T-helper 2 cell treated with Interferon-gamma antibody and Interleukin-4, amounts not matched to agents 100 ng/mL and 5 ng/mL, for 36 hours (primary cell): ENCODE results near the gene NUMB. TPM values are rescaled to one million over a fixed set of nuclear protein-coding genes. Genes with fewer than 3 reads are reported as not detected.

Source experiments
- intact Hi-C: fragments of 100-400 bp; cut with micrococcal nuclease; formaldehyde crosslinking; loops from one replicate; pipeline ENCODE4 v1.15.1; 2023
- total RNA-seq: library from RNA; stranded (reverse); gene quantifications from 2 replicates; pipeline ENCODE4 v1.2.3, GENCODE V29; 2022

The NUMB gene
- total RNA-seq, 1 donor from 2014 or later: 45.0 TPM

GRCh38 chr14:73234586-73235394, 223.6 kb downstream of the NUMB start:
- intact Hi-C loops: no loop called here

- intact Hi-C loops: no loop called here
Observed at GRCh38 chr14:73234029-73234428, 224.3 kb downstream of the NUMB start.

- intact Hi-C loops: no loop called here
Observed at GRCh38 chr14:73233564-73233963, 224.8 kb downstream of the NUMB start.

GRCh38 chr14:73232984-73233383, 225.4 kb downstream of the NUMB start:
- intact Hi-C loops: no loop called here

GRCh38 chr14:73231981-73232851, 226.1 kb downstream of the NUMB start:
- intact Hi-C loops: no loop called here

- intact Hi-C loops: no loop called here
Observed at GRCh38 chr14:73230051-73230450, 228.3 kb downstream of the NUMB start.

GRCh38 chr14:73227812-73228781, 230.2 kb downstream of the NUMB start:
- intact Hi-C loops: no loop called here

- intact Hi-C loops: no loop called here
Observed at GRCh38 chr14:73225496-73225895, 232.8 kb downstream of the NUMB start.

Other genes with a start within 250 kb of the NUMB start
- gene PAPLN, start 221.0 kb downstream of the NUMB start, total RNA-seq: 0.25 and 0.68 TPM in 2 replicates
- 24.2 and 25.5 TPM in 2 replicates for gene RIOX1, start 32.4 kb upstream of the NUMB start, total RNA-seq
- 3.5 and 3.7 TPM in 2 replicates for gene ACOT1, start 78.6 kb upstream of the NUMB start, total RNA-seq
- gene HEATR4, start 100.4 kb upstream of the NUMB start, total RNA-seq: 0.11 and 0.25 TPM in 2 replicates
- 17.9 and 18.1 TPM in 2 replicates for gene ACOT2, start 110.7 kb upstream of the NUMB start, total RNA-seq
- gene ACOT4, start 133.3 kb upstream of the NUMB start, total RNA-seq: 0.27 and 0.55 TPM in 2 replicates
- not detected in 2 replicates for gene ACOT6, start 154.0 kb upstream of the NUMB start, total RNA-seq
- 4.7 and 5.3 TPM in 2 replicates for gene DNAL1, start 186.4 kb upstream of the NUMB start, total RNA-seq